ENCODE results near the gene TPX2. TPM values are rescaled to one million over a fixed set of nuclear protein-coding genes. Genes with fewer than 3 reads are reported as not detected.
A peak's percentile ranks its signal among the peaks of the same experiment; 100 is the strongest.

TPX2 gene
- total and polyA plus RNA-seq, 2 experiments from 2014 or later: 12.3 to 120 TPM

DNA sequence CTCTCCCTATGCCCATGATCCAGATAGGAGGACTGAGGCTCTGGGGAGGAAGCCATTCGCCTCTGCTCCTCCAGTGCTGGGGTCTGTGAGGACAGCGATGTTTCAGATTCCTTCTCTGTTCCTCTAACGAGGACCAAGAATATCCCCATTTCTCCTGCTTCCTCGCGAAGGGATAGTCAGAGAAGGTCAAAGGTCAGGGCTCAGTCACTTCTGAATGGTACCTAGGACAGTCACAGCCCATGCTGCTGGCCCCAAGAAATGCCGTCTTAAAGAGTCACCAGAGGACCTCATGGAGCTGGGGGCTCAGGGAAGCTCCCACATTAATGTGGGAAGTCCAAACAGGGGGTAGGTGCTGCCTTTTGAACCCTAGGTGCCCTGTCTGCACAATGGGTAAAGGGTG lies 104.2 kb downstream of the TPX2 start:
- H3K4me1 ChIP-seq (ENCODE audit: low read depth): peaks cover 18% of the 10 kb centered on the region
- no peaks in the 10 kb centered on the region for H3K36me3 ChIP-seq
- no peaks in the 10 kb centered on the region for H3K27me3 ChIP-seq
- H3K27ac ChIP-seq: no peak overlapping the region
- TF ChIP-seq, protein P1, sequence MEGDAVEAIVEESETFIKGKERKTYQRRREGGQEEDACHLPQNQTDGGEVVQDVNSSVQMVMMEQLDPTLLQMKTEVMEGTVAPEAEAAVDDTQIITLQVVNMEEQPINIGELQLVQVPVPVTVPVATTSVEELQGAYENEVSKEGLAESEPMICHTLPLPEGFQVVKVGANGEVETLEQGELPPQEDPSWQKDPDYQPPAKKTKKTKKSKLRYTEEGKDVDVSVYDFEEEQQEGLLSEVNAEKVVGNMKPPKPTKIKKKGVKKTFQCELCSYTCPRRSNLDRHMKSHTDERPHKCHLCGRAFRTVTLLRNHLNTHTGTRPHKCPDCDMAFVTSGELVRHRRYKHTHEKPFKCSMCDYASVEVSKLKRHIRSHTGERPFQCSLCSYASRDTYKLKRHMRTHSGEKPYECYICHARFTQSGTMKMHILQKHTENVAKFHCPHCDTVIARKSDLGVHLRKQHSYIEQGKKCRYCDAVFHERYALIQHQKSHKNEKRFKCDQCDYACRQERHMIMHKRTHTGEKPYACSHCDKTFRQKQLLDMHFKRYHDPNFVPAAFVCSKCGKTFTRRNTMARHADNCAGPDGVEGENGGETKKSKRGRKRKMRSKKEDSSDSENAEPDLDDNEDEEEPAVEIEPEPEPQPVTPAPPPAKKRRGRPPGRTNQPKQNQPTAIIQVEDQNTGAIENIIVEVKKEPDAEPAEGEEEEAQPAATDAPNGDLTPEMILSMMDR (IDR thresholded peaks at IDR 0.05; ENCODE audit: low read depth, low read length): no peak
- no peak for DNase-seq (ENCODE audit: low read depth in 1 of 2, low spot score in 1 of 2)
- H3K4me3 ChIP-seq: no peak overlapping the region
- H3K9me3 ChIP-seq (ENCODE audit: low read depth): no peaks in the 10 kb centered on the region

DNA sequence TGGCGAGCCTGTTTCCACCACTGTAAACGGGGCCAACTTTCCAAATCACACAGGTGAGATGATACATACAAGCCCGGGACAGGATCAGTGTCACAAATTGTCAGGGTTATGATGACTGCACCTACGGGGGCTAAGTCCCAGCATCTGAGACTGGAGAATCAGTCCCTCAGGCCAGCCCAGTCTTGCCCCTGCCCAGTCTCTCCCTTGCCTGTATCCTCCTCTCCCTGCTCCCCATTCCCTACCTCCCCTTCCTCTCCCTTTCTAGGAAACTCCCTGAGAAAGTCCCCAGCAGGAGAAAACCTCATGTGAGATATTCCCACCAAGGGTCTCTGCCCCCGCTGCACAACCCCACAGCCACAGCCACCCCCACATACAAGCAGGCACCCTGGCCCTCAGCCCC lies 104.8 kb downstream of the TPX2 start:
- TF ChIP-seq, protein P1 (IDR thresholded peaks at IDR 0.05; ENCODE audit: low read depth, low read length): no peak
- H3K36me3 ChIP-seq: no peaks in the 10 kb centered on the region
- H3K4me1 ChIP-seq (ENCODE audit: low read depth): peaks cover 18% of the 10 kb centered on the region
- H3K27ac ChIP-seq: no peak overlapping the region
- H3K4me3 ChIP-seq: no peak overlapping the region
- H3K9me3 ChIP-seq (ENCODE audit: low read depth): no peaks in the 10 kb centered on the region
- no peak for DNase-seq (ENCODE audit: low read depth in 1 of 2, low spot score in 1 of 2)
- H3K27me3 ChIP-seq: peaks cover 5% of the 10 kb centered on the region

DNA sequence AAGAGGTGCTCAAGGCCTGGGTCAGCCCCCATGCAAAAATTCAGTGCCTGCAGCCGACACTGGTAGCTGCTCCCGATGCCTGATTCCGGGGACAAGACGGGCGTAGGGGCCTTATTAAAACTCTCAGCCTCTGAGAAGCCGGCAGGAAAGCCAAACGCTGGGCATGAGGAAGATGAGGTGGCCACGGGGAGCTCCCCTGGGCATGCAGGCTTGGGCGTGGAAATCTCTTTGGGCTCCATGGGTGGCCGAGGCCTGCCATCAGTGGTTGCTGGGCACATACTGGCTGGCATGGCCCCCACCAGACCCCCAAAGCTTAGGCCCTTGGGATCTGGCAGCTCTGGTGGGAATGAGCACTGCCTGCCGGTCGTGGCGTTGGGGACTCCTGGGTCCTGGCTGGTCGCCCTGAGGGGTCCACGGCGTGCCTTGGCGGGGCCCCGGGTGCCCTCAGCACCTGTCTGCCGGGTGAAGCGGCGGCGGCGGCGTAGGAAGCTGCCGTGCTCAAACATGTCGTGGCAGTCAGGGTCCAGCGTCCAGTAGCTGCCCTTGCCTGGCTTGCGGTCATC lies 105.7 kb downstream of the TPX2 start:
- H3K36me3 ChIP-seq: no peaks in the 10 kb centered on the region
- H3K27me3 ChIP-seq: peaks cover 15% of the 10 kb centered on the region
- no peak for DNase-seq (ENCODE audit: low read depth in 1 of 2, low spot score in 1 of 2)
- H3K27ac ChIP-seq: no peak overlapping the region
- H3K4me1 ChIP-seq (ENCODE audit: low read depth): peaks cover 18% of the 10 kb centered on the region
- H3K9me3 ChIP-seq (ENCODE audit: low read depth): no peaks in the 10 kb centered on the region
- TF ChIP-seq, protein P1 (IDR thresholded peaks at IDR 0.05; ENCODE audit: low read depth, low read length): no peak
- no peak overlapping the region for H3K4me3 ChIP-seq

DNA sequence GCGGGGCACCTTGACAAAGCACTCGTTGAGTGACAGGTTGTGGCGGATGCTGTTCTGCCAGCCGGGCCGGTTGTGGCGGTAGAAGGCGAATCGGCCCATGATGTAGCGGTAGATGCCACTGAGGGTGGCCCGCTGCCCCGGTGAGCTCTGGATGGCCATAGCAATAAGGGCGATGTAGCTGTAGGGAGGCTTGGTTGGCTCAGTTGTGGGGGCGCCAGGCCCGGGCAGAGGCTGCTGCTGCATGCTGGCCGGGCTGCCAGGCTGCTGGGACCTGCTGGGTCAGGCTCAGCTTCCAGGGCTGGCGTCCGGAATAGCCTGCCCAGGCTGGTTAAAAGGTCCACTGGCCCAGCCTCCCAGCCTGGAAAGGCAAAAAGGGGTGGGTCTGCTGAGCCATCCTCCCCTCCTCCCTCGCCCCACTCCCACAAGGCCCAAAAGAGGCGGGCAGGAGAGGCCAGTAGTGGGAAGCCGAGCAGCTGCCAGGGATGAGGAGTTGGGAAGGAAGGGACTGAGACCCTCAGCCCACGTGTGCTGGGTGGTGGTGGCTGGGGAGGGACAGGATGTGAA lies 106.3 kb downstream of the TPX2 start, which contains the start of gene FOXS1:
FOXS1 (minus strand) TSS at position 305 of the 564 bp plus-strand sequence; CDS start at position 243, 62 bp downstream.
- Histone ChIP-seq H3K9me3 (ENCODE audit: low read depth) (no peaks in the 10 kb centered on the region), H3K27ac (no peak within 1 kb of the TSS), H3K4me3 (no peak within 1 kb of the TSS), H3K27me3 (peaks cover 19% of the 10 kb centered on the region), H3K4me1 (ENCODE audit: low read depth) (peaks cover 18% of the 10 kb centered on the region), H3K36me3 (no peaks in the 10 kb centered on the region)
- DNase-seq (ENCODE audit: low read depth in 1 of 2, low spot score in 1 of 2): peak; percentile 18 to 78
- TF ChIP-seq, protein P1 (IDR thresholded peaks at IDR 0.05; ENCODE audit: low read depth, low read length): no peak

DNA sequence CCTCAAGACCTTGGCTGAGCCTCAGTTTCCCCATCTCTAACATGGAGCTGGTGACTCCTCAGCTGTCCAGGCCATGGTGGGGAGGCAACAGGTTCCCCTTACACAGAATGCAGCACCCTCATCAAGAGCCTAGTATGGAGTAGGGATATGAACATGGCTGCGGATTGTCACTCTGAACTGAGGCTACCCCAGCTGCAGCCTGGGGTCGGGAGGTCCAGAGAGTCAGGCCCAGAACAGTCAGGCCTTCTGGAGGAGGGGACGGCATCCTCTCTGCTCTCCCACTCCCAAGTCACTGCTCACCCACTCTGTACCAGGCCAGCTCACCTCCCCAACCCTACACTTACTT lies 107.7 kb downstream of the TPX2 start:
- no peak overlapping the region for H3K27ac ChIP-seq
- H3K9me3 ChIP-seq (ENCODE audit: low read depth): no peaks in the 10 kb centered on the region
- TF ChIP-seq, protein P1 (IDR thresholded peaks at IDR 0.05; ENCODE audit: low read depth, low read length): no peak
- H3K4me1 ChIP-seq (ENCODE audit: low read depth): peaks cover 16% of the 10 kb centered on the region
- no peak overlapping the region for H3K4me3 ChIP-seq
- peaks cover 29% of the 10 kb centered on the region for H3K27me3 ChIP-seq
- no peak for DNase-seq (ENCODE audit: low read depth in 1 of 2, low spot score in 1 of 2)
- no peaks in the 10 kb centered on the region for H3K36me3 ChIP-seq
